Loucy (cell line): ENCODE measurements around the gene GAREM2.

Source experiments
- H2AFZ ChIP-seq: fragments of 200-600 bp; sonication (generic); 2 replicates; pipeline ENCODE4 v1.6.0; 2016; ENCODE audit warnings: antibody characterized with exemption, mild to moderate bottlenecking, low read length, moderate library complexity
- H3F3A ChIP-seq: fragments of 200-600 bp; 2 replicates; pipeline ENCODE4 v1.6.0; 2016; ENCODE audit warnings: antibody characterized with exemption, low read depth, mild to moderate bottlenecking
- H3K27me3 ChIP-seq: fragments of 200-600 bp; sonication (generic); 2 replicates; pipeline ENCODE4 v1.6.1; 2014; ENCODE audit warnings: low read length, mild to moderate bottlenecking; ENCODE audit not compliant: insufficient read depth, poor library complexity, severe bottlenecking
- H3K36me3 ChIP-seq: fragments of 200-600 bp; sonication (generic); 2 replicates; pipeline ENCODE4 v1.6.1; 2016; ENCODE audit warnings: low read length; ENCODE audit not compliant: insufficient read depth
- H3K4me1 ChIP-seq: fragments of 200-600 bp; sonication (generic); 2 replicates; pipeline ENCODE4 v1.5.1; 2014; ENCODE audit warnings: low read length, mild to moderate bottlenecking; ENCODE audit not compliant: insufficient read depth, poor library complexity, severe bottlenecking
- H3K4me2 ChIP-seq: fragments of 200-600 bp; sonication (generic); 2 replicates; pipeline ENCODE4 v1.6.0; 2014; ENCODE audit warnings: antibody characterized with exemption, low read length, low read depth, mild to moderate bottlenecking; ENCODE audit not compliant: poor library complexity, severe bottlenecking
- H3K4me3 ChIP-seq: fragments of 200-600 bp; sonication (generic); 2 replicates; pipeline ENCODE4 v1.5.1; 2014; ENCODE audit warnings: low read length, mild to moderate bottlenecking, mixed read lengths; ENCODE audit not compliant: poor library complexity, severe bottlenecking
- H3K79me2 ChIP-seq: fragments of 200-600 bp; sonication (generic); 2 replicates; pipeline ENCODE4 v1.6.1; 2014; ENCODE audit warnings: low read length; ENCODE audit not compliant: insufficient read depth
- H3K9ac ChIP-seq: fragments of 200-600 bp; sonication (generic); 2 replicates; pipeline ENCODE4 v1.6.0; 2014; ENCODE audit warnings: mild to moderate bottlenecking, low read depth, low read length, moderate library complexity; ENCODE audit not compliant: poor library complexity, severe bottlenecking
- H3K9me2 ChIP-seq: fragments of 200-600 bp; sonication (generic); replicated peaks from 2 replicates; pipeline ENCODE4 v1.6.1; 2016; ENCODE audit warnings: low read depth, low read length, mixed read lengths
- H3K9me3 ChIP-seq: fragments of 200-600 bp; sonication (generic); 2 replicates; pipeline ENCODE4 v1.6.1; 2014; ENCODE audit warnings: mild to moderate bottlenecking, antibody characterized with exemption, low read length, low read depth; ENCODE audit not compliant: insufficient read depth
- H4K20me1 ChIP-seq: fragments of 200-600 bp; sonication (generic); 2 replicates; pipeline ENCODE4 v1.6.0; 2014; ENCODE audit warnings: antibody characterized with exemption, low read length, mild to moderate bottlenecking; ENCODE audit not compliant: insufficient read depth, poor library complexity, severe bottlenecking
- CTCF ChIP-seq: fragments of 200-600 bp; sonication (generic); conservative IDR thresholded peaks from 2 replicates; pipeline ENCODE4 v1.5.1; 2014; ENCODE audit warnings: mild to moderate bottlenecking, antibody characterized with exemption, low read length
- EZH2phosphoT487 ChIP-seq: fragments of 200-600 bp; IDR thresholded peaks from 2 replicates; pipeline ENCODE4 v1.6.1; 2018; ENCODE audit warnings: antibody characterized with exemption, mild to moderate bottlenecking, moderate library complexity, borderline replicate concordance

GAREM2 gene

GRCh38 chr2:26189123-26189522, 16.2 kb downstream of the GAREM2 start:
- Histone ChIP-seq H3K9me3 (no peaks in the 10 kb centered on the region), H4K20me1 (no peaks in the 10 kb centered on the region), H3K9ac (no peak overlapping the region), H3K4me2 (no peak overlapping the region), H3K27me3 (no peaks in the 10 kb centered on the region), H3K36me3 (peaks cover 35% of the 10 kb centered on the region; the same call in 1 of the 2 replicates), H3K4me1 (no peaks in the 10 kb centered on the region), H3K9me2 (no peaks in the 10 kb centered on the region), H2AFZ (no peak overlapping the region), H3K4me3 (no peak overlapping the region), H3F3A (no peaks in the 10 kb centered on the region), H3K79me2 (no peaks in the 10 kb centered on the region)
- no peak for TF ChIP-seq CTCF
- no peak for TF ChIP-seq EZH2phosphoT487

- Histone ChIP-seq H3K4me3 (no peak overlapping the region), H3K9me3 (no peaks in the 10 kb centered on the region), H3K4me1 (no peaks in the 10 kb centered on the region), H3K27me3 (no peaks in the 10 kb centered on the region), H3K79me2 (no peaks in the 10 kb centered on the region), H3K9ac (no peak overlapping the region), H3K9me2 (no peaks in the 10 kb centered on the region), H3F3A (no peaks in the 10 kb centered on the region), H2AFZ (no peak overlapping the region), H4K20me1 (no peaks in the 10 kb centered on the region), H3K4me2 (no peak overlapping the region), H3K36me3 (peaks cover 42% of the 10 kb centered on the region; the same call in 1 of the 2 replicates)
- TF ChIP-seq EZH2phosphoT487 (no peak), CTCF (no peak)
Observed at GRCh38 chr2:26189751-26190150, 16.9 kb downstream of the GAREM2 start.

- Histone ChIP-seq H3K4me3 (no peak overlapping the region), H2AFZ (no peak overlapping the region), H4K20me1 (no peaks in the 10 kb centered on the region), H3K36me3 (peaks cover 48% of the 10 kb centered on the region; the same call in 1 of the 2 replicates), H3K9me2 (no peaks in the 10 kb centered on the region), H3K4me1 (no peaks in the 10 kb centered on the region), H3K9me3 (no peaks in the 10 kb centered on the region), H3K79me2 (no peaks in the 10 kb centered on the region), H3F3A (no peaks in the 10 kb centered on the region), H3K27me3 (no peaks in the 10 kb centered on the region), H3K4me2 (no peak overlapping the region), H3K9ac (no peak overlapping the region)
- no peak for TF ChIP-seq EZH2phosphoT487
- TF ChIP-seq CTCF: no peak
Observed at GRCh38 chr2:26190369-26190768, 17.5 kb downstream of the GAREM2 start.
